SK-N-SH treated with all-trans-retinoic acid at 6 μM for 48 hours (cell line): ENCODE measurements around the gene SEC16A.

Experiments
- ATAC-seq: fragments of 200-7000 bp; cut with Tn5 transposase; 3 replicates; pipeline ENCODE4 v1.9.1; 2020; ENCODE audit warnings: mild to moderate bottlenecking, moderate library complexity
- ARNTL ChIP-seq: fragments of 450-650 bp; formaldehyde crosslinking; IDR thresholded peaks from 2 replicates; pipeline ENCODE4 v1.5.0; 2020; ENCODE audit warnings: low read depth, mild to moderate bottlenecking, moderate library complexity, borderline replicate concordance
- ESRRG ChIP-seq: fragments of 250-450 bp; sonication (Bioruptor Pico); IDR thresholded peaks from 2 replicates; pipeline ENCODE4 v1.6.1; 2021; ENCODE audit warnings: mild to moderate bottlenecking
- GLIS3 ChIP-seq: fragments of 250-450 bp; sonication (Bioruptor Pico); IDR thresholded peaks from 2 replicates; pipeline ENCODE4 v1.5.0; 2020; ENCODE audit warnings: mild to moderate bottlenecking, moderate library complexity
- ISL1 ChIP-seq: fragments of 250-450 bp; sonication (Bioruptor Pico); IDR thresholded peaks from 2 replicates; pipeline ENCODE4 v2.1.2; 2022; ENCODE audit warnings: mild to moderate bottlenecking, moderate library complexity
- PPARA ChIP-seq: fragments of 250-450 bp; sonication (Bioruptor Pico); IDR thresholded peaks from 2 replicates; pipeline ENCODE4 v1.5.0; 2020; ENCODE audit warnings: mild to moderate bottlenecking, borderline replicate concordance
- RARB ChIP-seq: fragments of 250-450 bp; sonication (Bioruptor Pico); IDR thresholded peaks from 2 replicates; pipeline ENCODE4 v1.8.0; 2021; ENCODE audit warnings: mild to moderate bottlenecking, moderate library complexity
- SNAI2 ChIP-seq: fragments of 250-450 bp; sonication (Bioruptor Pico); IDR thresholded peaks from 2 replicates; pipeline ENCODE4 v1.5.0; 2020; ENCODE audit warnings: mild to moderate bottlenecking, moderate library complexity
- TOX ChIP-seq: fragments of 250-450 bp; sonication (Bioruptor Pico); IDR thresholded peaks from 2 replicates; pipeline ENCODE4 v1.8.0; 2021; ENCODE audit warnings: mild to moderate bottlenecking, moderate library complexity, borderline replicate concordance
- ZC3H10 ChIP-seq: fragments of 250-450 bp; sonication (Bioruptor Pico); IDR thresholded peaks from 2 replicates; pipeline ENCODE4 v1.5.1; 2021; ENCODE audit warnings: mild to moderate bottlenecking, moderate library complexity
- ZFP3 ChIP-seq: fragments of 250-450 bp; sonication (Bioruptor Pico); IDR thresholded peaks from 2 replicates; pipeline ENCODE4 v1.5.0; 2020; ENCODE audit warnings: mild to moderate bottlenecking, moderate library complexity
- ZFP30 ChIP-seq: fragments of 450-650 bp; formaldehyde crosslinking; IDR thresholded peaks from 2 replicates; pipeline ENCODE4 v1.5.0; 2022; ENCODE audit warnings: mild to moderate bottlenecking, moderate library complexity
- ZNF70 ChIP-seq: fragments of 450-650 bp; formaldehyde crosslinking; IDR thresholded peaks from 2 replicates; pipeline ENCODE4 v1.5.0; 2020; ENCODE audit warnings: mild to moderate bottlenecking, moderate library complexity
- ZNF8 ChIP-seq: fragments of 450-650 bp; formaldehyde crosslinking; IDR thresholded peaks from 2 replicates; pipeline ENCODE4 v1.5.0; 2020; ENCODE audit warnings: mild to moderate bottlenecking, moderate library complexity
- TF ChIP-seq, protein P1 (sequence below): fragments of 250-450 bp; sonication (Bioruptor Pico); IDR thresholded peaks from 2 replicates; pipeline ENCODE4 v1.5.0; 2020; ENCODE audit warnings: mild to moderate bottlenecking, moderate library complexity
- TF ChIP-seq, protein P2 (sequence below): fragments of 250-450 bp; sonication (Bioruptor Pico); IDR thresholded peaks from 2 replicates; pipeline ENCODE4 v1.5.1; 2020; ENCODE audit warnings: low read depth, mild to moderate bottlenecking, moderate library complexity
- TF ChIP-seq, protein P3 (sequence below): fragments of 250-450 bp; sonication (Bioruptor Pico); IDR thresholded peaks from 2 replicates; pipeline ENCODE4 v1.8.0; 2021; ENCODE audit warnings: low read depth, mild to moderate bottlenecking, moderate library complexity, borderline replicate concordance

SEC16A gene

DNA sequence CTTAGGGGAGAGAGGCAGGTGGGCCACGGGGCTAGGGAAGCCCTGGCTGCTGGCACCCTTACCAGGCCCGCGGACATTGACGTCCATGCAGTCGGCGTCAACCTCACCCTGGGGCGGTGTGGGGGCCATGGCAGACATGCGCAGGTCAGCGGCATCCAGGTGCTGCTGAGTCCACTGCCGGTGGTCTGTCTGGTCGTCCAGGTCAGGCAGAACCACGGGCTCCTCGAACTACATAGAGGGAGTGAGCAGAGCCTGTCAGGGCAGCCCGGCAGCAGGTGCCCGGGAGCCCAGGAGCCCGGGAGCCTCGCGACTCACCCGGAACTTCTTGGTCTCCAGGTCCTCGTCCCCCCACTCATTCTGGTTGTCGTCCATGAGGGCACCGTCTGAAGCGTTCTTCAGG lies 18.8 kb upstream of the SEC16A start (continued):
- TF ChIP-seq ZC3H10 (CRISPR knock-in tag): no peak

DNA sequence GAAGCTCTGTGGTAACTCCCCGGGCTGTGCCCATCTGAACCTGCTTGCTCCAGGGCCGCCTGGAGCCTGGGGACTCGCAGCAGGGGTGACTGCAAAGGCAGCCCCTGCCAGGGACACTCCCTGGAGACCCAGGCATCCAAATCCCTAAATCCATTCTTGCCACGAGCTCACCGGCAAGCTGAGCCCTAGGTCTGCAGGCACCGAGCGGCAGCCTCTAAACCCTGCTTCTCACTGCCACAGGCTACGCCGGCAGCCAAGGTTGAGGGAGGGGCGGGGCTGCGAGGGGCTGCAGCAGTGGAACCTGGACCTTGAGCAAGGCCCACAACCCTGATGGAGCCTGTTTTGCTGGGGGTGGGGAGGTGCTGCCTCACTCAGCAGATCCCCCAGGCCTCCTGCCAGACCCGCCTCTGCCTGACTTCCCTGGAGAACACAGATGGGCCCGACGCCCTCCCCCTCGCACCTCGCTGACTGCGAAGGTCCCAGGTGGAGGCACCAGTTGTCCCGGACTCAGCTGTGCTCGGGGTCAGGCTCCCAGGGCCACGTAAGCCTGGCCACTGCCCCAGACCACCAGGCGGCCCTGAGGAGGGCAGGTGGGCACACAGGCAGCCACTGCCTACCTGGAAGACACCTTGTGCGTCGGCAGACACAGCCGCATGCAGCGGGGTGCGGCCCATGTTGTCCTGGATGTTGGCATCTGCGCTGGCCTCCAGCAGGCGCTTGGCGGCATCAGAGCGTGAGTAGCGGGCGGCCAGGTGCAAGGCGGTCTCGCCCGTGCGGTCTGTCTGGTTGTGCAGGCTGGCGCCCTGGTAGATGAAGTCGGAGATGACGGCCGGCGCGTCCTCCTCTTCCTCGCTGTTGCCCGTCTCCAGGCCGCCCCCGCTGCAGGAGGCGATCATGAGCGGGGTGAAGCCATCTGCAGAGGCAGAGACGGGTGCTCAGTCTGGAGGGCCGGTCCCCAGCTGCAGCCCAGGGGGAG lies 17.4 kb upstream of the SEC16A start:
- no peak for TF ChIP-seq ZNF70
- TF ChIP-seq, protein P1, sequence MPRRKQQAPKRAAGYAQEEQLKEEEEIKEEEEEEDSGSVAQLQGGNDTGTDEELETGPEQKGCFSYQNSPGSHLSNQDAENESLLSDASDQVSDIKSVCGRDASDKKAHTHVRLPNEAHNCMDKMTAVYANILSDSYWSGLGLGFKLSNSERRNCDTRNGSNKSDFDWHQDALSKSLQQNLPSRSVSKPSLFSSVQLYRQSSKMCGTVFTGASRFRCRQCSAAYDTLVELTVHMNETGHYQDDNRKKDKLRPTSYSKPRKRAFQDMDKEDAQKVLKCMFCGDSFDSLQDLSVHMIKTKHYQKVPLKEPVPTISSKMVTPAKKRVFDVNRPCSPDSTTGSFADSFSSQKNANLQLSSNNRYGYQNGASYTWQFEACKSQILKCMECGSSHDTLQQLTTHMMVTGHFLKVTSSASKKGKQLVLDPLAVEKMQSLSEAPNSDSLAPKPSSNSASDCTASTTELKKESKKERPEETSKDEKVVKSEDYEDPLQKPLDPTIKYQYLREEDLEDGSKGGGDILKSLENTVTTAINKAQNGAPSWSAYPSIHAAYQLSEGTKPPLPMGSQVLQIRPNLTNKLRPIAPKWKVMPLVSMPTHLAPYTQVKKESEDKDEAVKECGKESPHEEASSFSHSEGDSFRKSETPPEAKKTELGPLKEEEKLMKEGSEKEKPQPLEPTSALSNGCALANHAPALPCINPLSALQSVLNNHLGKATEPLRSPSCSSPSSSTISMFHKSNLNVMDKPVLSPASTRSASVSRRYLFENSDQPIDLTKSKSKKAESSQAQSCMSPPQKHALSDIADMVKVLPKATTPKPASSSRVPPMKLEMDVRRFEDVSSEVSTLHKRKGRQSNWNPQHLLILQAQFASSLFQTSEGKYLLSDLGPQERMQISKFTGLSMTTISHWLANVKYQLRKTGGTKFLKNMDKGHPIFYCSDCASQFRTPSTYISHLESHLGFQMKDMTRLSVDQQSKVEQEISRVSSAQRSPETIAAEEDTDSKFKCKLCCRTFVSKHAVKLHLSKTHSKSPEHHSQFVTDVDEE (CRISPR knock-in tag): no peak
- TF ChIP-seq ZFP30 (CRISPR knock-in tag): no peak
- no peak for TF ChIP-seq RARB
- ATAC-seq: no peak

DNA sequence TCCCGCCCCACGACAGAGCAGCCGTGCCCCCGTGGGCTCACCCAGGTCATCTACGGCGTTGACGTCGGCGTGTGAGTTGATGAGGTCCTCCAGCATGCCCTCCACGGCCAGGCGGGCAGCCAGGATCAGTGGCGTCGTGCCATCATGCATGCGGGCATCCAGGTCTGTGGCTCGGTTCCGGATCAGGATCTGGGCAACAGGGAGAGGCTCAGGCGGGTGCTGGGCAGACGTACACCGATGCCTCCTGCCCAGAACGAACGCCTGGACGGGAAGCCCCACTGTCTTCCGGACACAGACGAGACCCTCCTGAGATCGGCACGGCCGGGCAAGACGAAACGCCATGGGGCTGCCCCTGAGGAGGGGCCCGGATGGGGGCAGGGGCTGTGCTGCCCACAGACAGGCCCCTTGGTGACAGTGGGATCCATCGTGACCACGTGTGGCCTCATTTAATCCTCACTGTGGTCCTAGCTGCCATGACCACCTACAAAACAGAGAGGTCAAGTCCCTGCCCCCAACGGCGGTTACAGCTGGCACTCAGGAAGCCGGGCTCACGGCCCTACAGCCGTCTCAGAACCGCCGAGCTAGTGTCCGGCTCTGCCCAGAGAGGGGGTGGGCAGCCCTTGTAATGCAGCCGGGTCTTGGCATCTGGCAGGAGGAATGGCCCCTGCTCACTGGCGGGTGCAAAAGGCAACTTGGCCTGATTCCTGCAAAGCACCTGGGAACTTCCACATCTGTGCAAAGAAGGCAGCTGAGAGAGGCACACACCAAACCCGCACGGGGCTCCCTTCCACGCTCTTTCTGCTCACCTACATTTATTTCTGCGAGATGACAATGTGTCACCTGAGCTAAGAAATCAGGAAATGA lies 16.5 kb upstream of the SEC16A start:
- ATAC-seq: no peak
- TF ChIP-seq, protein P2, sequence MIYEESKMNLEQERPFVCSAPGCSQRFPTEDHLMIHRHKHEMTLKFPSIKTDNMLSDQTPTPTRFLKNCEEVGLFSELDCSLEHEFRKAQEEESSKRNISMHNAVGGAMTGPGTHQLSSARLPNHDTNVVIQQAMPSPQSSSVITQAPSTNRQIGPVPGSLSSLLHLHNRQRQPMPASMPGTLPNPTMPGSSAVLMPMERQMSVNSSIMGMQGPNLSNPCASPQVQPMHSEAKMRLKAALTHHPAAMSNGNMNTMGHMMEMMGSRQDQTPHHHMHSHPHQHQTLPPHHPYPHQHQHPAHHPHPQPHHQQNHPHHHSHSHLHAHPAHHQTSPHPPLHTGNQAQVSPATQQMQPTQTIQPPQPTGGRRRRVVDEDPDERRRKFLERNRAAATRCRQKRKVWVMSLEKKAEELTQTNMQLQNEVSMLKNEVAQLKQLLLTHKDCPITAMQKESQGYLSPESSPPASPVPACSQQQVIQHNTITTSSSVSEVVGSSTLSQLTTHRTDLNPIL (CRISPR knock-in tag): no peak
- TF ChIP-seq, protein P3, sequence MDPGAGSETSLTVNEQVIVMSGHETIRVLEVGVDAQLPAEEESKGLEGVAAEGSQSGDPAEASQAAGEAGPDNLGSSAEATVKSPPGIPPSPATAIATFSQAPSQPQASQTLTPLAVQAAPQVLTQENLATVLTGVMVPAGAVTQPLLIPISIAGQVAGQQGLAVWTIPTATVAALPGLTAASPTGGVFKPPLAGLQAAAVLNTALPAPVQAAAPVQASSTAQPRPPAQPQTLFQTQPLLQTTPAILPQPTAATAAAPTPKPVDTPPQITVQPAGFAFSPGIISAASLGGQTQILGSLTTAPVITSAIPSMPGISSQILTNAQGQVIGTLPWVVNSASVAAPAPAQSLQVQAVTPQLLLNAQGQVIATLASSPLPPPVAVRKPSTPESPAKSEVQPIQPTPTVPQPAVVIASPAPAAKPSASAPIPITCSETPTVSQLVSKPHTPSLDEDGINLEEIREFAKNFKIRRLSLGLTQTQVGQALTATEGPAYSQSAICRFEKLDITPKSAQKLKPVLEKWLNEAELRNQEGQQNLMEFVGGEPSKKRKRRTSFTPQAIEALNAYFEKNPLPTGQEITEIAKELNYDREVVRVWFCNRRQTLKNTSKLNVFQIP (CRISPR knock-in tag): no peak
- no peak for TF ChIP-seq ZNF70
- no peak for TF ChIP-seq RARB
- TF ChIP-seq SNAI2 (CRISPR knock-in tag): no peak
- TF ChIP-seq, all 23 proteins: peak for 0

DNA sequence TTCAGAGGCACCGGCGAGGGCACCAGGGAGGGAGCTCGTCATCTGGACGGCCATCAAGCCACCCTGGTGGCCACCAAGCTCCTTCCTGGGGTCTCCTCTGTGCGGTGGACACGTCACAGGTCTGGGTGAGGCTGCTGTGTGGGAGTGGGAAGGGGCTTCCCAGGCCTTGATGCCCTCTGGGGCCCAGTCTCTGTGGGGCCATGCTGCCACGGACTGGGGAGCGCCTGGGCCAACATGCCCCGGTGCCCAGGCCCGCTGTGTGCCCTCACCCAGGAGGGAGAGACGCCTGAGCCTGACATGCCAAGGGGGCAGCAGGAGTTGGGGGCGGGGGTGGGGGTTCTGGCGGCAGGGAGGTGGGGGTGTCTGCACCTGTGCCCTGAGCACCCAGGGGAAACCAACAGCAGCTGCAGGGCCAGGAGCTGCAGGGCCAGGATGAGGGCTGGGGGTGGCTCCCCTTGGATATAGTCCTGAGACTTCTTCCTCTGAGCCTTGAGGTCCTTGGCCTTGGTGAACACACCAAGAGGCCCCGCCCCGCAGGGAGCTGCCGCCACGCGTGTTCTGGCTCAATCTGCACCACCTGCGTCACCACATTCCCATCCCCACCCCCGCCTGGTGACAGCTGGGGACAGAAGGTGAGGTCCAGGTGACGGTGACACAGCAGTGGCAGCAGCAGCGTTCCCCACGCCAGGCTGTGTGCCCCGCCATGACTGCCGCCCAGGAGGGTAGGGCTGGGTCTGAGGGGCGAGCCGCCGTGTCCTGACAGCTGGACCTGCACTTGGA lies 15.3 kb upstream of the SEC16A start:
- TF ChIP-seq ZNF8 (no peak), ARNTL (CRISPR knock-in tag) (no peak), ESRRG (CRISPR knock-in tag) (no peak), TOX (CRISPR knock-in tag) (no peak), GLIS3 (CRISPR knock-in tag) (no peak), ZFP30 (CRISPR knock-in tag) (no peak), ISL1 (CRISPR knock-in tag) (no peak), ZC3H10 (CRISPR knock-in tag) (no peak), ZNF70 (no peak), ZFP3 (CRISPR knock-in tag) (no peak), SNAI2 (CRISPR knock-in tag) (no peak), PPARA (no peak)
- TF ChIP-seq, protein P2 (CRISPR knock-in tag): no peak

More for the DNA sequence above, 15.3 kb upstream of the SEC16A start:
- no peak for ATAC-seq
